Measurements from ENCODE around the gene GPM6B.

GPM6B gene

GRCh38 chrX:13755254-13755653, 61.6 kb downstream of the GPM6B start:
- Histone ChIP-seq H3K4me2 (peak overlapping the region in 8 of 11 experiments; percentile 0 to 39 (median 14); a peak in 9 of 22 replicates), H3K36me3 (peaks cover 3 to 76% (median 46%) of the 10 kb centered on the region in 11 experiments; a peak in 18 of 22 replicates)
- no peak for TF ChIP-seq Cebpa-rat (IDR thresholded peaks at IDR 0.05)

DNA sequence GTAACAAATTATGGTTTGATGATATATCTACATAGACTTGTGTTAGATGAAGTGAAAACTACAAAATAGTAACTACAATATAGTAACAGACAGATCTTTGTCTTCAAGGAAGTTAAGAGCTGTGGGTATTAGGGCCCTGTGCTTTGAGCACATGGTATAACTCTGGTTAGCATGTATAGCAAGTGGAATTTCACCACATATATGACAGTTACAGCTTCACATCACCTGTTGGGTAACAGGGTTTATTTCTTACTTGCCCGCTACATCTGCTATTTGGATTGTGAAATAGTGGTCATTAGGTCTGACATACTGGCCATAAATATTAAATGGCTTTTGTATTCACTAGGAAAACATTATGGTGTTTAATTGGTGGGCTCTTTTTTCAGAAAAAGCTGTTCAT, 62.1 kb downstream of the GPM6B start:
- peak overlapping the region in 1 of 11 experiments; percentile 17; a peak in 1 of 22 replicates for H3K9ac ChIP-seq
- H4K20me1 ChIP-seq, result peaks cover 0 to 5% (median 0%) of the 10 kb centered on the region in 11 experiments; a peak in 3 of 22 replicates
- peaks cover 3 to 76% (median 41%) of the 10 kb centered on the region in 11 experiments; a peak in 18 of 22 replicates for H3K36me3 ChIP-seq
- no peaks in the 10 kb centered on the region for H3K9me3 ChIP-seq (replicated peaks in 1 of 11)
- peaks cover 0 to 32% (median 11%) of the 10 kb centered on the region in 11 experiments; a peak in 10 of 22 replicates for H3K27me3 ChIP-seq
- peaks cover 77 to 98% (median 87%) of the 10 kb centered on the region in 10 experiments for H3K4me1 ChIP-seq
- peak overlapping the region in 8 of 11 experiments; percentile 0 to 15 (median 10); a peak in 6 of 22 replicates for H3K4me2 ChIP-seq
- TF ChIP-seq Cebpa-rat (IDR thresholded peaks at IDR 0.05), result peak in 1 of 11 experiments; percentile 31; a peak in 1 of 22 replicates
- H3K27ac ChIP-seq, result peak overlapping the region in 8 of 11 experiments; percentile 10 to 87 (median 78); a peak in 14 of 22 replicates
- H3K4me3 ChIP-seq, result no peak overlapping the region

More at GRCh38 chrX:13755254-13755653, 61.6 kb downstream of the GPM6B start:
- H4K20me1 ChIP-seq, result peaks cover 0 to 5% (median 0%) of the 10 kb centered on the region in 11 experiments; a peak in 3 of 22 replicates
- H3K9me3 ChIP-seq (replicated peaks in 1 of 11), result no peaks in the 10 kb centered on the region
- peaks cover 81 to 98% (median 88%) of the 10 kb centered on the region in 10 experiments for H3K4me1 ChIP-seq
- H3K27ac ChIP-seq, result peak overlapping the region in 9 of 11 experiments; percentile 13 to 87 (median 77); a peak in 13 of 22 replicates
- H3K27me3 ChIP-seq, result peaks cover 0 to 29% (median 12%) of the 10 kb centered on the region in 11 experiments; a peak in 10 of 22 replicates
- no peak overlapping the region for H3K4me3 ChIP-seq
- H3K9ac ChIP-seq, result no peak overlapping the region

DNA sequence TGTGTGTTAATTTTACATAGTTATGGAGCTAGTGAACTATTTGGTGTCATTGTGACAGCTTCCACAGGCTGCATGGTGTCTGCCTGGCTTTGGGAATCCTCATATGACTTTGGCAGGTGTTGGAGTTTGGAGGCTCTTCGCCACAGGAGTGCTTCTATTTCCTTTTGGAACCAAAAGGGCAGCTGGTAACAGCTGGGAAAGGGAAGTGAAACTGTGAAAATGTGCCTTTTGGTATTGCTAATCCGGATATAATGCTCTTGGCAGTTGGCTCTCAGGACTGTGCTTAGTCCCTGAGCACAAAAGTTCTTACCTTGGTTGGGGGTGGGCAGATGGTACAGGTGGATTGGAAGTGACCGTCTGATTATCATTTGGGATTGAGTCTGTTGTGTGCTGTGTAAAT, 64.2 kb downstream of the GPM6B start:
- Histone ChIP-seq H3K27ac (peak overlapping the region in 9 of 11 experiments; percentile 31 to 87 (median 77); a peak in 18 of 22 replicates), H3K9me3 (replicated peaks in 1 of 11) (no peaks in the 10 kb centered on the region), H3K9ac (peak overlapping the region in 7 of 11 experiments; percentile 31 to 59 (median 49); a peak in 12 of 22 replicates), H4K20me1 (no peaks in the 10 kb centered on the region), H3K27me3 (peaks cover 0 to 31% (median 8%) of the 10 kb centered on the region in 11 experiments; a peak in 9 of 22 replicates), H3K4me2 (peak overlapping the region; percentile 47 to 82 (median 70)), H3K36me3 (peaks cover 2 to 81% (median 44%) of the 10 kb centered on the region in 11 experiments; a peak in 19 of 22 replicates), H3K4me1 (peaks cover 60 to 78% (median 67%) of the 10 kb centered on the region in 10 experiments), H3K4me3 (no peak overlapping the region)
- no peak for TF ChIP-seq Cebpa-rat (IDR thresholded peaks at IDR 0.05)

GRCh38 chrX:13752141-13752540, 64.8 kb downstream of the GPM6B start:
- Histone ChIP-seq H3K27ac (peak overlapping the region in 9 of 11 experiments; percentile 31 to 87 (median 77); a peak in 16 of 22 replicates), H4K20me1 (no peaks in the 10 kb centered on the region), H3K27me3 (peaks cover 0 to 31% (median 6%) of the 10 kb centered on the region in 11 experiments; a peak in 8 of 22 replicates), H3K9me3 (replicated peaks in 1 of 11) (no peaks in the 10 kb centered on the region), H3K4me1 (peaks cover 60 to 78% (median 65%) of the 10 kb centered on the region in 10 experiments), H3K36me3 (peaks cover 0 to 81% (median 44%) of the 10 kb centered on the region in 11 experiments; a peak in 19 of 22 replicates), H3K4me3 (no peak overlapping the region), H3K4me2 (peak overlapping the region in 10 of 11 experiments; percentile 47 to 82 (median 72); a peak in 18 of 22 replicates), H3K9ac (peak overlapping the region in 4 of 11 experiments; percentile 11 to 38 (median 32); a peak in 4 of 22 replicates)
- TF ChIP-seq Cebpa-rat (IDR thresholded peaks at IDR 0.05), result no peak

DNA sequence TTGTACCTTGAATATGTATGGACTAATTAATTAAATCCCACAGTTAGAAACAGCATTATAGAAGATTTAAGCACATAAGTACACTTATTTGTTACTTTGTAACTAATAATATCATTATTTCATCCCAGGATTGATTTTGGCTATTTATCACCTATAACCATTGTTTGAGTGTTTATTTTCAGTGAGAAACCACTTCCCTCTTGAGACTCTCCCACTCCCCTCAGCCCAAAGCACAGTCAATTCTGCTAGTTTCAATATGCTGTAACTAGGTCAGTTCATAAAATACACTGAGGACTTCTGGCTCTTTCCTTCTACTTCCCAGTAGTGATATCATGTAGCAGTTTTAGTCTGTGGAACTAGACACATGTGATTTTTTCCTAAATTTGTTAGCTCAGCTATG, 66.1 kb downstream of the GPM6B start:
- peak overlapping the region in 6 of 11 experiments; percentile 19 to 42 (median 31); a peak in 7 of 22 replicates for H3K9ac ChIP-seq
- H3K36me3 ChIP-seq, result peaks cover 0 to 80% (median 43%) of the 10 kb centered on the region in 11 experiments; a peak in 17 of 22 replicates
- peaks cover 0 to 35% (median 4%) of the 10 kb centered on the region in 11 experiments; a peak in 7 of 22 replicates for H3K27me3 ChIP-seq
- H3K9me3 ChIP-seq (replicated peaks in 1 of 11), result no peaks in the 10 kb centered on the region
- H4K20me1 ChIP-seq, result no peaks in the 10 kb centered on the region
- no peak overlapping the region for H3K4me3 ChIP-seq
- peaks cover 47 to 69% (median 58%) of the 10 kb centered on the region in 10 experiments for H3K4me1 ChIP-seq
- TF ChIP-seq Cebpa-rat (IDR thresholded peaks at IDR 0.05), result no peak
- peak overlapping the region; percentile 20 to 82 (median 69); a peak in 19 of 22 replicates for H3K4me2 ChIP-seq
- peak overlapping the region in 8 of 11 experiments; percentile 26 to 87 (median 78); a peak in 13 of 22 replicates for H3K27ac ChIP-seq

- Histone ChIP-seq H3K27me3 (peaks cover 0 to 35% (median 4%) of the 10 kb centered on the region in 11 experiments; a peak in 8 of 22 replicates), H3K9me3 (replicated peaks in 1 of 11) (no peaks in the 10 kb centered on the region), H3K4me3 (no peak overlapping the region), H3K36me3 (peaks cover 0 to 80% (median 46%) of the 10 kb centered on the region in 11 experiments; a peak in 17 of 22 replicates), H3K4me1 (peaks cover 41 to 63% (median 53%) of the 10 kb centered on the region in 10 experiments), H3K9ac (peak overlapping the region in 3 of 11 experiments; percentile 10 to 42 (median 23); a peak in 3 of 22 replicates), H3K27ac (peak overlapping the region in 7 of 11 experiments; percentile 69 to 87 (median 79); a peak in 12 of 22 replicates), H4K20me1 (no peaks in the 10 kb centered on the region), H3K4me2 (peak overlapping the region in 10 of 11 experiments; percentile 20 to 82 (median 68); a peak in 16 of 22 replicates)
- TF ChIP-seq Cebpa-rat (IDR thresholded peaks at IDR 0.05), result no peak
Observed at GRCh38 chrX:13750204-13750603, 66.7 kb downstream of the GPM6B start.

DNA sequence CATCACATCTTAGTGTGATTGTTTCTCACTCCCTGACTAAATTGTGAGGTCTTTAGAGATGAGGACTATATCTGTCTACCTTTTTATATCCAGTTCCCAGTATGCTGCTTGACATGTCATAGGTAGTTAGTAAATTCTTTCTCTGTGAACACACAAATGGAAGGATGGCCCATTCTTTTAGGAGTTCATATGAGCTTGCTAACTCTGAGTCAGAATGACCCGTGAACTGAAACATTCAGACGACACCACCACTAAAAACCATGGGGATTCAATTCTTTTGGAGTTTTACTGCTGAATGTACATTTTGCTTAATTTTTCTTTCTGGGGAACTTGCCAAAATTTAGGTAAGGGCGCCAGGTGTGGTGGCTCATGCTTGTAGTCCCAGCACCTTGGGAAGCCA, 68.4 kb downstream of the GPM6B start:
- Histone ChIP-seq H3K27ac (peak overlapping the region in 2 of 11 experiments; percentile 14 to 15; a peak in 2 of 22 replicates), H3K36me3 (peaks cover 0 to 80% (median 49%) of the 10 kb centered on the region in 11 experiments; a peak in 17 of 22 replicates), H3K9me3 (replicated peaks in 1 of 11) (no peaks in the 10 kb centered on the region), H3K4me2 (no peak overlapping the region), H3K4me1 (peaks cover 32 to 47% (median 38%) of the 10 kb centered on the region in 10 experiments), H3K27me3 (peaks cover 0 to 42% (median 5%) of the 10 kb centered on the region in 11 experiments; a peak in 9 of 22 replicates), H3K9ac (no peak overlapping the region), H4K20me1 (no peaks in the 10 kb centered on the region), H3K4me3 (no peak overlapping the region)
- no peak for TF ChIP-seq Cebpa-rat (IDR thresholded peaks at IDR 0.05)

DNA sequence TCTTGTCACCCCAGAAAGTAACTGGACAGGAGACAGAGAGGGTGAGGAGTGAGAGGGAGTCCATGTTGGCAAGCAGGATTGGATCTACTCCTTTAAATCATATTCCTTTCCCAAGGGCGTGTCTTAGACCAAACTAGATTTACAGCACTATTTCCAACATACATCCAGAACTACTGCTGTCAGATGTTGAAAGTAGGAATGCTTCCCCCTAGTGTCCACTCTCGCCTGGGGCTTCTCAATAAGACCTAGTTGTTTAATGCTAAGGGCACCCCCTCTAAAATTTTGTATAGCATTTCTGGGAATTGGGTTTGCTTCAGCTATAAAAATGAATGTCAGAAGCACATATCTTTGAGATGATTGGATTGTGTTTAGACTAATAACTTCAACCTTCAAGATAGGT, 69.1 kb downstream of the GPM6B start:
- H3K4me1 ChIP-seq, result peaks cover 26 to 46% (median 37%) of the 10 kb centered on the region in 10 experiments
- H4K20me1 ChIP-seq, result no peaks in the 10 kb centered on the region
- H3K27me3 ChIP-seq, result peaks cover 0 to 43% (median 5%) of the 10 kb centered on the region in 11 experiments; a peak in 9 of 22 replicates
- H3K27ac ChIP-seq, result peak overlapping the region in 1 of 11 experiments; percentile 22; a peak in 1 of 22 replicates
- H3K4me2 ChIP-seq, result no peak overlapping the region
- no peak overlapping the region for H3K4me3 ChIP-seq
- H3K9me3 ChIP-seq (replicated peaks in 1 of 11), result no peaks in the 10 kb centered on the region
- H3K9ac ChIP-seq, result no peak overlapping the region
- TF ChIP-seq Cebpa-rat (IDR thresholded peaks at IDR 0.05), result no peak
- H3K36me3 ChIP-seq, result peaks cover 0 to 80% (median 49%) of the 10 kb centered on the region in 11 experiments; a peak in 17 of 22 replicates
